CD4-positive, alpha-beta memory T cell (primary cell): ENCODE results near the gene PHPT1. TPM values are rescaled to one million over a fixed set of nuclear protein-coding genes. Genes with fewer than 3 reads are reported as not detected.
"Not testable (repeated sequence)": the region's sequence is repeated elsewhere in the genome, so short reads cannot be mapped to it uniquely, and the experiment has no call there.

Experiments
- CTCF ChIA-PET: fragments of 350-600 bp; sonication (Branson Sonifier 250); formaldehyde crosslinking; loops from one replicate; lab custom pipeline; 2021; ENCODE audit warnings: inconsistent platforms; ENCODE audit not compliant: partially characterized antibody; lab: Charles Lee
- POLR2A ChIA-PET: fragments of 350-600 bp; sonication (Branson Sonifier 250); formaldehyde crosslinking; loops from one replicate; lab custom pipeline; 2021; ENCODE audit not compliant: partially characterized antibody; lab: Charles Lee
- DNase-seq, 5 donors: peaks; one replicate each; pipeline versions ENCODE4 v3.0.0 to v3.0.0-alpha.2; 2020 to 2022; ENCODE audit warnings: mixed read lengths in 1 of 5
- H3K27ac ChIP-seq: one replicate; pipeline ENCODE4 v1.7.0; 2013; ENCODE audit warnings: low read depth, low read length
- H3K27me3 ChIP-seq: 2 replicates; pipeline ENCODE4 v1.7.0; 2013; ENCODE audit warnings: mild to moderate bottlenecking, low read length, moderate library complexity; ENCODE audit not compliant: insufficient read depth
- H3K36me3 ChIP-seq: 2 replicates; pipeline ENCODE4 v1.7.0; 2013; ENCODE audit warnings: mild to moderate bottlenecking, low read length, moderate library complexity; ENCODE audit not compliant: insufficient read depth
- H3K4me1 ChIP-seq: 2 replicates; pipeline ENCODE4 v1.7.0; 2013; ENCODE audit warnings: mild to moderate bottlenecking, low read length, moderate library complexity; ENCODE audit not compliant: insufficient read depth
- H3K4me3 ChIP-seq, 2 donors: one replicate each; pipeline ENCODE4 v1.7.0; 2013; ENCODE audit warnings: low read length in 2 of 2, mild to moderate bottlenecking in 1 of 2
- H3K9me3 ChIP-seq, 2 donors: one replicate each; pipeline ENCODE4 v1.7.0; 2013; ENCODE audit warnings: low read length in 2 of 2, control low read depth in 1 of 2; ENCODE audit not compliant: control insufficient read depth in 1 of 2
- H3K27ac Mint-ChIP-seq, 7 donors: one replicate each; pipeline ENCODE4 v1.8.0; 2020 to 2021; ENCODE audit warnings: mixed read lengths in 7 of 7, mild to moderate bottlenecking in 6 of 7, inconsistent platforms in 3 of 7, moderate library complexity in 3 of 7
- H3K27me3 Mint-ChIP-seq, 2 donors: one replicate each; pipeline ENCODE4 v1.8.0; 2020 to 2021; ENCODE audit warnings: mixed read lengths in 2 of 2
- H3K36me3 Mint-ChIP-seq, 2 donors: one replicate each; pipeline ENCODE4 v1.8.0; 2020 to 2021; ENCODE audit warnings: mixed read lengths in 2 of 2, inconsistent platforms in 1 of 2, mild to moderate bottlenecking in 1 of 2
- H3K4me1 Mint-ChIP-seq, 4 donors: one replicate each; pipeline ENCODE4 v1.8.0; 2020 to 2021; ENCODE audit warnings: mixed read lengths in 4 of 4, mild to moderate bottlenecking in 1 of 4
- H3K4me3 Mint-ChIP-seq, 8 donors: one replicate each; pipeline ENCODE4 v1.8.0; 2020 to 2021; ENCODE audit warnings: mixed read lengths in 8 of 8, mild to moderate bottlenecking in 7 of 8, moderate library complexity in 6 of 8, inconsistent platforms in 3 of 8
- H3K9me3 Mint-ChIP-seq, 8 donors: one replicate each; pipeline ENCODE4 v1.8.0; 2020 to 2021; ENCODE audit warnings: mixed read lengths in 8 of 8, mild to moderate bottlenecking in 5 of 8, inconsistent platforms in 3 of 8, moderate library complexity in 1 of 8
- intact Hi-C: fragments of 100-400 bp; cut with micrococcal nuclease; formaldehyde crosslinking; loops from one replicate; pipeline ENCODE4 v1.15.1; 2023
- polyA plus RNA-seq, 2 donors: library from polyadenylated mRNA; unstranded; fragments of 300-500 nt; fragmentation: Illumina TruSeq; gene quantifications; one replicate each; pipeline ENCODE4 v1.2.3, GENCODE V29; 2021
- total RNA-seq, 2 experiments: library from RNA; stranded (reverse); gene quantifications; one replicate each; pipeline ENCODE4 v1.2.3, GENCODE V29; 2021

The PHPT1 gene
- total and polyA plus RNA-seq, 4 experiments from 2014 or later = 41.3 to 94.0 (median 65.5) TPM

GRCh38 chr9:136843159-136843800 is 5.9 kb upstream of the PHPT1 start:
- peak overlapping the region in 6 of 7 donors; percentile 10 to 73 (median 47) for H3K27ac Mint-ChIP-seq
- peaks cover 0 to 15% of the 10 kb centered on the region in 2 donors for H3K36me3 Mint-ChIP-seq
- not testable (repeated sequence) for H3K4me3 ChIP-seq

GRCh38 chr9:136843801-136844740 is 5.1 kb upstream of the PHPT1 start:
- not testable (repeated sequence) for H3K27ac ChIP-seq, H3K36me3 ChIP-seq, H3K9me3 ChIP-seq, H3K27me3 ChIP-seq, H3K9me3 Mint-ChIP-seq, H3K4me3 ChIP-seq
- CTCF ChIA-PET = interaction anchor here (0.6 to 4.9 kb wide), 17 partner anchors 9 to 203 kb away, joined by 3 to 36 read pairs (median 5); partner anchors contain the start of genes CLIC3, FUT7 and TRAF2
- DNase-seq = peak; percentile 52 to 66 (median 55)
- Mint-ChIP-seq H3K27ac (peak overlapping the region in 5 of 7 donors; percentile 10 to 73 (median 42)), H3K4me1 (peaks cover 12 to 36% (median 17%) of the 10 kb centered on the region in 4 donors), H3K4me3 (peak overlapping the region; percentile 54 to 78 (median 74)), H3K36me3 (peaks cover 0 to 15% of the 10 kb centered on the region in 2 donors), H3K27me3 (peaks cover 6 to 12% of the 10 kb centered on the region in 2 donors)
- POLR2A ChIA-PET = interaction anchor here (0.9 to 1.8 kb wide), 6 partner anchors 39 to 148 kb away, joined by 3 to 6 read pairs (median 4); partner anchors contain the start of genes C8G, FBXW5, PAXX and TRAF2
- intact Hi-C loops = loop anchor here (5.0 kb wide), 1 partner anchor 37 kb away; the partner anchor contains the start of gene RABL6
- peaks cover 30% of the 10 kb centered on the region for H3K4me1 ChIP-seq

More at GRCh38 chr9:136843159-136843800, 5.9 kb upstream of the PHPT1 start:
- Mint-ChIP-seq H3K4me1 (peaks cover 11 to 34% (median 17%) of the 10 kb centered on the region in 4 donors), H3K27me3 (peaks cover 6 to 11% of the 10 kb centered on the region in 2 donors), H3K4me3 (peak overlapping the region; percentile 54 to 78 (median 74))
- H3K36me3 ChIP-seq, H3K9me3 ChIP-seq, H3K27ac ChIP-seq, DNase-seq, H3K27me3 ChIP-seq, H3K9me3 Mint-ChIP-seq: not testable (repeated sequence)
- POLR2A ChIA-PET = interaction anchor here (0.6 to 1.8 kb wide), 14 partner anchors 13 to 243 kb away, joined by 3 to 10 read pairs (median 4); partner anchors contain the start of genes EDF1, MAN1B1, PAXX and TRAF2
- CTCF ChIA-PET = interaction anchor here (0.8 to 4.9 kb wide), 24 partner anchors 13 to 203 kb away, joined by 3 to 36 read pairs (median 6); partner anchors contain the start of genes CLIC3, FUT7, RABL6 and TRAF2
- intact Hi-C loops = loop anchor here (5.0 kb wide), 1 partner anchor 36 kb away; the partner anchor contains the start of gene RABL6
- H3K4me1 ChIP-seq = peaks cover 28% of the 10 kb centered on the region

DNA sequence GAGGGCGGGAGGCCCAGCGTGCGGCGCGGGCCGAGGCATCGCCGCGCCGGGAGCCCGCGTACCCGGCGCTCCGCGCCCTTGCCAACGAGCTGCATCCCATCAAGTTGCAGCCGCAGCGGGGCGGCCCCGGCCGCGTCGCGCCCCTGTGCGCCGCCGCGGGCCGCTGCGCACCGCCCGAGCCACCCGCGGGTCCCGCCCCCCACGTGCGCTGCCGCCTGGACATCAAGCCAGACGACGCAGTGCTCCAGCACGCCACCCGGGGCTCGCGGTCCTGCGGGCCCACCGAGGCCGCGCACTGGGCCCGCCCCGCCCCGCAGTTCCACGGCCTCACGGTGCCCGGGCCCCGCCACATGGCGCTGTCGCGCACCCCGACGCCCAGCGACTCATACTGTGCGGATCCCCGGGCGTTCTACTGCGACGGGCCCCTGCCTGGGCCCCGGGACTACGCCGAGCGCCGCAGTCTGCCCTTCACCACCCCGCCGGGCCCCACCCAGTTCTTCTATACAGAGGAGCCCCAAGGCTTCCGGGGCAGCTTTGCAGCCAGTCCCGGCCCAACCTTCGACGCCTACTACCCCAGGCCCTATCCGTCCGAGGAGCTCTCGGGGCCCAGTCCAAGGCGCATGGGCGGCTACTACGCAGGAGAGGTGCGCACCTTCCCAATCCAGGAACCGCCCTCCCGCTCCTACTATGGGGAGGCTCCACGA is 4.3 kb upstream of the PHPT1 start:
- Histone ChIP-seq H3K9me3 (no peaks in the 10 kb centered on the region), H3K27me3 (no peaks in the 10 kb centered on the region), H3K4me1 (peaks cover 33% of the 10 kb centered on the region), H3K4me3 (no peak overlapping the region), H3K27ac (no peak overlapping the region), H3K36me3 (no peaks in the 10 kb centered on the region)
- Mint-ChIP-seq H3K27ac (peak overlapping the region in 2 of 7 donors; percentile 63 to 70), H3K27me3 (peaks cover 6 to 13% of the 10 kb centered on the region in 2 donors), H3K4me1 (peaks cover 12 to 43% (median 19%) of the 10 kb centered on the region in 4 donors), H3K4me3 (peak overlapping the region in 6 of 8 donors; percentile 7 to 57 (median 37)), H3K9me3 (peaks cover 0 to 2% (median 0%) of the 10 kb centered on the region in 8 donors), H3K36me3 (peaks cover 0 to 17% of the 10 kb centered on the region in 2 donors)
- ChIA-PET CTCF (interaction anchor here (0.8 to 4.9 kb wide), 6 partner anchors 10 to 190 kb away, joined by 3 to 36 read pairs (median 4); no protein-coding TSS in a partner anchor), POLR2A (interaction anchor here (0.9 to 1.8 kb wide), 6 partner anchors 38 to 148 kb away, joined by 3 to 6 read pairs (median 4); partner anchors contain the start of genes C8G, FBXW5, PAXX and TRAF2)
- peak in 2 of 5 donors; percentile 26 to 27 for DNase-seq
- intact Hi-C loops = loop anchor here (5.0 kb wide), 2 partner anchors 38 to 242 kb away; partner anchors contain the start of genes MAN1B1 and RABL6

DNA sequence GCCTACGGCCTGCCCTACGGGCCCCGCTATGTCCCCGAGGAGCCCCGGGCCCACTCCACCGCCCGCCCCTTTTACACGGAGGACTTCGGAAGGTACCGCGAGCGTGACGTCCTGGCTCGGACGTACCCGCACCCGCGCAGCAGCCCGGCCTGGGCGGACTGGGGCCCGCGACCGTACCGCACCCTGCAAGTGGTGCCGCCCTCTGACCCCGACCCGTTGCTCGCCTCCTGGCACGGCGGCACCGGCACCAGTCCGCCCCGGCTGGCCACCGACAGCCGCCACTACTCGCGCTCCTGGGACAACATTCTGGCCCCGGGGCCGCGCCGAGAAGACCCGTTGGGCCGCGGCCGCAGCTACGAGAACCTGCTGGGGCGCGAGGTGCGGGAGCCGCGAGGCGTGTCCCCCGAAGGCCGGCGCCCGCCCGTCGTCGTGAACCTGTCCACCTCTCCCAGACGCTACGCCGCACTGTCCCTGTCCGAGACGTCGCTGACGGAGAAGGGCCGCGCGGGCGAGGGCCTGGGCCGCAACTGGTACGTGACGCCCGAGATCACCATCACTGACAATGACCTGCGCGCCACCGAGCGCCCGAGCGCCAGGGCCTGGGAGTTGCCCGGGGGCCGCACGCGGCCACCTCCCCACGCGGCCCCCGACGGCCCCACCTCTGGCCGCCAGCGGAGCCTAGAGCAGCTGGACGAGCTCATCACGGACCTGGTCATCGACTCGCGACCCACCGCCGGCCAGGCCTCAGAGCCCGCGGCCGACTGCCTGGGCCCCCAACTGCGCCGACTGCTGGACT is 3.5 kb upstream of the PHPT1 start:
- no peak for DNase-seq
- H3K27me3 ChIP-seq = no peaks in the 10 kb centered on the region
- Mint-ChIP-seq H3K4me3 (peak overlapping the region in 6 of 8 donors; percentile 7 to 57 (median 37)), H3K27ac (peak overlapping the region in 2 of 7 donors; percentile 63 to 70), H3K4me1 (peaks cover 12 to 41% (median 22%) of the 10 kb centered on the region in 4 donors), H3K9me3 (peaks cover 0 to 2% (median 0%) of the 10 kb centered on the region in 8 donors), H3K27me3 (peaks cover 6 to 13% of the 10 kb centered on the region in 2 donors), H3K36me3 (peaks cover 0 to 14% of the 10 kb centered on the region in 2 donors)
- H3K36me3 ChIP-seq = no peaks in the 10 kb centered on the region
- ChIA-PET POLR2A (interaction anchor here (1.1 kb wide), 2 partner anchors 40 to 147 kb away, joined by 3 to 5 read pairs; partner anchors contain the start of gene TRAF2), CTCF (interaction anchor here (1.0 to 4.9 kb wide), 3 partner anchors 39 to 189 kb away, joined by 3 to 36 read pairs (median 29); no protein-coding TSS in a partner anchor)
- intact Hi-C loops = loop anchor here (5.0 kb wide), 1 partner anchor 242 kb away; the partner anchor contains the start of gene MAN1B1
- no peak overlapping the region for H3K4me3 ChIP-seq
- H3K27ac ChIP-seq = no peak overlapping the region
- H3K9me3 ChIP-seq = no peaks in the 10 kb centered on the region
- H3K4me1 ChIP-seq = peaks cover 38% of the 10 kb centered on the region

GRCh38 chr9:136846376-136847087 is 2.7 kb upstream of the PHPT1 start:
- Histone ChIP-seq H3K4me1 (peaks cover 38% of the 10 kb centered on the region), H3K27ac (no peak overlapping the region), H3K36me3 (no peaks in the 10 kb centered on the region), H3K9me3 (no peaks in the 10 kb centered on the region), H3K27me3 (no peaks in the 10 kb centered on the region), H3K4me3 (peak overlapping the region in 1 of 2 donors; percentile 19)
- intact Hi-C loops = loop anchor here (5.0 kb wide), 1 partner anchor 241 kb away; the partner anchor contains the start of gene MAN1B1
- POLR2A ChIA-PET = interaction anchor here (0.7 to 2.0 kb wide), 9 partner anchors 14 to 183 kb away, joined by 3 to 10 read pairs (median 3); partner anchors contain the start of genes EDF1, RABL6 and TRAF2
- DNase-seq = peak in 1 of 5 donors; percentile 18
- Mint-ChIP-seq H3K4me1 (peaks cover 12 to 41% (median 21%) of the 10 kb centered on the region in 4 donors), H3K27ac (peak overlapping the region in 3 of 7 donors; percentile 53 to 96 (median 67)), H3K36me3 (peaks cover 0 to 14% of the 10 kb centered on the region in 2 donors), H3K27me3 (peaks cover 6 to 13% of the 10 kb centered on the region in 2 donors), H3K9me3 (peaks cover 0 to 2% (median 0%) of the 10 kb centered on the region in 8 donors), H3K4me3 (peak overlapping the region in 5 of 8 donors; percentile 43 to 63 (median 54))
- CTCF ChIA-PET = interaction anchor here (1.0 to 2.1 kb wide), 2 partner anchors 38 to 189 kb away, joined by 3 to 5 read pairs; no protein-coding TSS in a partner anchor
